H7 (cell line): ENCODE data around the gene AKAP8L. TPM values are rescaled to one million over a fixed set of nuclear protein-coding genes. Genes with fewer than 3 reads are reported as not detected.
"Not testable (repeated sequence)": the region's sequence is repeated elsewhere in the genome, so short reads cannot be mapped to it uniquely, and the experiment has no call there.

Experiments
- DNase-seq: peaks from one replicate; pipeline ENCODE4 v3.0.0; 2012
- H3K27me3 ChIP-seq: 2 replicates; pipeline ENCODE4 v1.6.0; 2011; ENCODE audit warnings: mild to moderate bottlenecking, low read length; ENCODE audit not compliant: control insufficient read depth, insufficient read depth
- H3K36me3 ChIP-seq: replicated peaks from 2 replicates; pipeline ENCODE4 v1.5.1; 2011; ENCODE audit warnings: low read length; ENCODE audit not compliant: control insufficient read depth, insufficient read depth
- H3K4me3 ChIP-seq: 2 replicates; pipeline ENCODE4 v1.5.1; 2011; ENCODE audit warnings: low read depth, mild to moderate bottlenecking, control low read depth, low read length, moderate library complexity; ENCODE audit not compliant: insufficient read depth
- total RNA-seq: library from RNA; depleted of rRNA; stranded (reverse); fragments of >200 nt; shearing (Covaris generic); gene quantifications from 2 replicates; pipeline ENCODE4 v1.2.3, GENCODE V29; 2014

Gene AKAP8L
- total RNA-seq, 1 experiment from 2014 or later: 115 TPM

DNA sequence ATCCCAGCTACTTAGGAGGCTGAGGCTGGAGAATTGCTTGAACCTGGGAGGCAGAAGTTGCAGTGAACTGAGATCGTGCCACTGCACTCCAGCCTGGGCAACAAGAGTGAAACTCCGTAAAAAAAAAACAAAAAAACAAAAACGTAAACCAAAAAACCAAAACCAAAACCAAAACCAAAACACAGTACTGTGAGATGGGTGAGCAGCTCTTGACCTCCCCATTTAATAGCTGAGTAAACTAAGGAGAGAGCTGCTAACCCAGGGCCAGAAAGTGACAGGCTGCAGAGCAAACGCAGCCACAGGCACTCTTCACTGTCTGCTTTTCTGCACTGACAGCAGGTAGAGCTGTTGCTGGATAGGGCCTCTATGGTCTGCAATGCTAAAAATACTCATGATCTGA is 58.8 kb downstream of the AKAP8L start:
- H3K36me3 ChIP-seq: peaks cover 39% of the 10 kb centered on the region
- not testable (repeated sequence) for H3K4me3 ChIP-seq, H3K27me3 ChIP-seq, DNase-seq

DNA sequence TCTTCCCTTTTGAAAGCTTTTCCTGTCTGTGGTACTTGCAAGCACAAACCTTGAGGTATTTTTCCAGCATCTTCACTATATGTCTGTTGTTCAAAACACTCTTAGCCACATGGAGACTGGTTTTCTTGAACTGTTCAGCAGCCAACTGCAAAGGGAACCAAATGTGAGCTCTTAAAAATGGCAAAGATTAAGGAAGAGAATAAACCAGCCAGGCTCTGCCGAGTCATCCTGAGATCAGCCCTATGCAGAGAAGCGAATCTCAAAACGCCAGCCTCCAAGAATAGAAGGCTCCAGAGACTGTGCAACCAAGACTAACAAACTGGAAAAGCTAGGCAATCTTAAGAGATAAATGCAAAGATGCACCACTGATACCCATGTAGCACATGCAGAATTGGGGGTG is 59.9 kb downstream of the AKAP8L start:
- H3K36me3 ChIP-seq: peaks cover 42% of the 10 kb centered on the region
- peak; percentile 8 for DNase-seq
- no peaks in the 10 kb centered on the region for H3K27me3 ChIP-seq
- no peak overlapping the region for H3K4me3 ChIP-seq

DNA sequence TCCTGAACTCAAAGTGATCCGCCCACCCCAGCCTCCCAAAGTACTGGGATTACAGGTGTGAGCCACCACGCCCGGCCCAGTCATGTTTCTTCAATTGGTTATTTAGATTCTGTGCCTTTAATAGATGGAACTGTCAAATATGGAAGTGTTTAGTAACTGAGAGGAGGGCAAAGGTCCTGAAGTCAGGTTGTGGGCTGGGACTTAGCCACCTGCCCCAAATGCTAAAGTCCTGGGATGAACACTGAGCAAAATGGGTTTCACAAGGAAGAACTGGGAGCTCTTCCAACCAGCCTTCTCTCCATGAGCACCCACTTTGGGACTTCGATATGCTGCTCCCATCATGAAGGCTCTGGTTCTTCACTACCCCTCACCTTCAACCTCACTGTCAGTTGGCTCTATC is 60.9 kb downstream of the AKAP8L start:
- DNase-seq: peak; percentile 7
- Histone ChIP-seq H3K36me3 (peaks cover 42% of the 10 kb centered on the region), H3K27me3 (no peaks in the 10 kb centered on the region), H3K4me3 (no peak overlapping the region)

DNA sequence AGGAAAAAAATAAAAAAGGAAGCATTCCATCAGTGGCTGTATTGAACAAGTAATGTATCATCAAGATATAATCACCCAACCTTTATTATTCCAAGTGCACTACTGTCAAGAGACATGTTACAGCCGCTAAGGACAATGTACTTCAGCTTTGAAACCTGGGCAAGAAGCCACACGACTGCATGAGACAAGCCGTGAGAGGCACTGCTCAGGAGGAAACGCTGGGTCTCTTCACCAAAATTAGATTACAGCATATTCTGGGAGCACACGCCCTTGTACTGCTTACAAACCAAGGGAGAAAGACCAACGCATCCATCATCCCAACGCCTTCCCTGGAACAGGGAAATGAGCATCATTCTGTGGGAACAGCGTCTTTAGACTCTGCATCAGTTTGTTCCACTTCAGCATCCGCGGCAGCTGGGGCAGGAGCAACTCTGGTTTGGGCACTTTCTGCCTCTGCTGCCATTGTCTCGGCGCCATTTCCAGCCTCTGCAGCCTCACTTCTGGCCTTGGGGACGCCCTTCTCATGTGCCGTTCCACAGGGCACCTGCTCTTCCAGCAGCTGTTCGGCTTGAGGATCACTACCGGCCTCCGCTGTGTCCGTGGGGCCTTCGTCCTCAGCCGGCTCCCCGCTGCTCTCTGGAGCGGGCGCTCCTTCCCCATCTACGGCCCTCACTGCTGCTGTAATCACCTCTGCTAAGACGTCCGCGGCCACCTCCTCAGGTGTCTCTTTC is 64.1 kb downstream of the AKAP8L start:
- peak; percentile 33 for DNase-seq
- H3K4me3 ChIP-seq: no peak overlapping the region

DNA sequence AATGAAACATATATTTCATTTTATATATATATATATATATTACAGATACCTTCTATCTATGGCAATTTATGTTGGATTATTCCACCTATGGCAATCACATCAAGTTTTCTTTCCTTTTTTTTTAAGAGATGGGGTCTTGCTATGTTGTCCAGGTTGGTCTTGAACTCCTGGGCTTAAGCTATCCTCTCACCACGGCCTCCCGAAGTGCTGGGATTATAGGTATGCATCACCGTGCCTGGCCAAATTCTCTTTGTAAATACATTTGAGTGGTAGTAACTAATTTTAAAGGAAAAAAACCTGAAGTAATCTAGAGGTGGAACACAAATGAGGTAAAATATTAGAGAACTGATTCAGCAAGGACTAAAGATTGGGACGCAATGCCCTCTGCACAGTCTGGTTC is 64.9 kb downstream of the AKAP8L start:
- H3K36me3 ChIP-seq: peaks cover 19% of the 10 kb centered on the region
- H3K4me3 ChIP-seq: no peak overlapping the region
- no peaks in the 10 kb centered on the region for H3K27me3 ChIP-seq
- DNase-seq: no peak

More for the DNA sequence above, 64.1 kb downstream of the AKAP8L start:
- H3K36me3 ChIP-seq: peaks cover 23% of the 10 kb centered on the region
- H3K27me3 ChIP-seq: no peaks in the 10 kb centered on the region

DNA sequence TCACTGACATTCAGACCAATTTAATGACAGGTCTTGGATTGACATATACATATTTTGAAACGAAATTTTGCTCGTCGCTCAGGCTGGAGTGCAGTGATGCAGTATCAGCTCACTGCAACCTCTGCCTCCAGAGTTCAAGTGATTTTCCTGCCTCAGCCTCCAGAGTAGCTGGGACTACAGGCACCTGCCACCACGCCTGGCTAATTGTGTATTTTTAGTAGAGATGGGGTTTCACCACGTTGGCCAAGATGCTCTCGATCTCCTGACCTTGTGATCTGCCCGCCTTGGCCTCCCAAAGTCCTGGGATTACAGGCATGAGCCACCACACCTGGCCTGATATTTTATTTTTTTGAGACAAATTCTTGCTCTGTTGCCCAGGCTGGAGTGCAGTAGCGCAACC is 66.3 kb downstream of the AKAP8L start:
- DNase-seq, H3K4me3 ChIP-seq, H3K27me3 ChIP-seq: not testable (repeated sequence)
- H3K36me3 ChIP-seq: peaks cover 10% of the 10 kb centered on the region

DNA sequence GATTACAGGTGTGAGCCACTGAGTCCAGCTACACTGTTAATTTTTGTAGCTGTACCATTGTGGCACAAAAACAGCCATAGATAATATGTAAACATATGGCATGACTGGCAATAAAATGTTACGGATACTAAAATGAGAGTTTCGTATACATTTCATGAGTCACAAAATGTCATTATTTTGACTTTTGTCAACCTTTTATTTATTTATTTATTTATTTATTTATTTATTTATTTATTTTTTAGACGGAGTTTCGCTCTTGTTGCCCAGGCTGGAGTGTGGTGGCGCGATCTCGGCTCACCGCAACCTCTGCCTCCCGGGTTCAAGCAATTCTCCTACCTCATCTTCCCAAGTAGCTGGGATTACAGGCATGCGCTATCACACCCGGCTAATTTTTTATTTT is 77.5 kb downstream of the AKAP8L start:
- not testable (repeated sequence) for H3K27me3 ChIP-seq, DNase-seq, H3K4me3 ChIP-seq, H3K36me3 ChIP-seq

DNA sequence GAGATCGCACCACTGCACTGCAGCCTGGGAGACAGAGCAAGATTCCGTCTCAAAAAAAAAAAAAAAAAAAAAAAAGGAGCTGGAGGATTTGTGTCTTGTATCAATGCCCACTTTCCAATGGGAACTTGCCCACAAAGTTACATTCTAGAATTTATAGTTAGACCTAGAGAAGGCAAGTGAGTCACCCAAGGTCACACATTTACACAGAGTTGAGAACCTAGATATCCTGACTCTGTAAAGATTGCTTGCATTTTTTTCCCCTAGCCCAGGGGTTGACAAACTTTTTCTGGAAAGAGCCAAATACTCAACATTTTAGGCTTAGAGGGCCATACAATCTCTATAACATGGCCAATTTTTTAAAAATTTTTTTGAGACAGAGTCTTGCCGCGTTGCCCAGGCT is 78.7 kb downstream of the AKAP8L start:
- DNase-seq: no peak
- Histone ChIP-seq H3K4me3 (no peak overlapping the region), H3K36me3 (no peaks in the 10 kb centered on the region; the same call in 1 of the 2 replicates), H3K27me3 (no peaks in the 10 kb centered on the region)

DNA sequence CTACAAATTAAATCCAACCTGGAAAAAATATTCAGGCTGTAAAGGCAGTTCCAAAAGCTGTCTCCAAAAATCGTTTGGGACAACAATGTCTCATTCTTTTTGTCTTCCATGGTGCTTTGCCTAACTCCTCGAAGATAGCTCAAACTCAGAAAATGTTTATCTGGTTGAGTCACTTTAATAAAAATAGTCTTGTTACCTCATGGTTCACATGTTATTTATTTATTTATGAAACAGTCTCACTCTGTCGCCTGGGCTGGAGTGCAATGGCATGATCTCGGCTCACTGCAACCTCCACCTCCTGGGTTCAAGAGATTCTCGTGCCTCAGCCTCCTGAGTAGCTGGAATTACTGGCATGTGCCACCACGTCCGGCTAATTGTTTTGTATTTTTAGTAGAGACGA is 81.6 kb downstream of the AKAP8L start:
- Histone ChIP-seq H3K27me3 (no peaks in the 10 kb centered on the region), H3K4me3 (no peak overlapping the region), H3K36me3 (no peaks in the 10 kb centered on the region)
- DNase-seq: no peak

DNA sequence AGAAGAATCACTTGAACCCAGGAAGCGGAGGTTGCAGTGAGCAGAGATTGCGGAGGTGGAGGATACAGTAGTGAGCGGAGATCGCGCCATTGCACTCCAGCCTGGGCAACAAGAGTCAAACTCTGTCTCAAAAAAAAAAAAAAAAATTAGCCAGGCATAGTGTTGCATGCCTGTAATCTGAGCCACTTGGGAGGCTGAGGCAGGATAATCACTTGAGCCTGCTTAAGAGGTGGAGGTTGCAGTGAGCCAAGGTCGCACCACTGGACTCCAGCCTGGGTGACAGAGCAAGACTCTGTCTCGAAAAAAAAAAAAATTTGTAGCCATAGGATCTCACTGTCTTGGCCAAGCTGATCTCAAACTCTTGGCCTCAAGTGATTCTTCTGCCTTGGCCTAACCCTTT is 82.8 kb downstream of the AKAP8L start:
- not testable (repeated sequence) for H3K4me3 ChIP-seq, DNase-seq, H3K36me3 ChIP-seq, H3K27me3 ChIP-seq

DNA sequence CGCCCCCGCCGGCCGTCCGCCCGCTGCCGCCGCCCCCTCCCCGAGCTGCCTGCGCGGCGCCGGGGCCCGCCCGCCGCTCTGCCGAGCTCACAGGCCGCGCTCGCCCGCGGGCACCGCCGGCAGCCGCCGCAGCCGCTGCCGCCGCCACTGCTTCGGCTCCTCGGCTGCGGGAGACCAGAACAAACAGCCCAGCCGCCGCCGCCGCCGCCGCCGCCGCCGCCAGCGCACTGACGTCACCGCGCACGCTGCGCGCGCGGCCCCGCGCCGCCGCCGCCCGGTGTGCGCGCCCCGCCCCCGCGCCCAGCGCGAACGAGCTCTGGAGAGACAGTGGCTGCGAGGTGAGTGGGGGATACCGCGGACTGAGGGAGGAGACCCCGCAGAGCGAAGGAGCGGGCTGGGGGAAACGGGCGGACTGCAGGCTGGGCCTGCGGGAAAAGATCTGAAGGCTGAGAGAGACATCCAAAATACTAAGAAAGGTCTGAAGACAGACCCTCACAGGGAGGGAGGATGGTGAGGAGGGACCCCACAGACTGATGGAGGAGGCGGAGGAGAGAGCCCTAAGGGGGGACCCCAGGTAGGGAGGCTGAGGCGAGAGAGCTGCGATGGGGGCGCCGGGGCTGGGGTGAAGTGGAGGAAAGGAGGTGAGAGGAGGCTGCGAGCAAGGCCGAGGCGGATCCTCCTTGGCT is 86.3 kb downstream of the AKAP8L start, which contains the start of gene BRD4:
BRD4 (minus strand) TSS at position 229 of the 686 bp plus-strand sequence. CDS start 59,440 bp downstream, outside the sequence.
- DNase-seq: peak; percentile 98
- H3K27me3 ChIP-seq: no peaks in the 10 kb centered on the region
- peak within 1 kb of the TSS; percentile 97 for H3K4me3 ChIP-seq
- H3K36me3 ChIP-seq: no peaks in the 10 kb centered on the region

DNA sequence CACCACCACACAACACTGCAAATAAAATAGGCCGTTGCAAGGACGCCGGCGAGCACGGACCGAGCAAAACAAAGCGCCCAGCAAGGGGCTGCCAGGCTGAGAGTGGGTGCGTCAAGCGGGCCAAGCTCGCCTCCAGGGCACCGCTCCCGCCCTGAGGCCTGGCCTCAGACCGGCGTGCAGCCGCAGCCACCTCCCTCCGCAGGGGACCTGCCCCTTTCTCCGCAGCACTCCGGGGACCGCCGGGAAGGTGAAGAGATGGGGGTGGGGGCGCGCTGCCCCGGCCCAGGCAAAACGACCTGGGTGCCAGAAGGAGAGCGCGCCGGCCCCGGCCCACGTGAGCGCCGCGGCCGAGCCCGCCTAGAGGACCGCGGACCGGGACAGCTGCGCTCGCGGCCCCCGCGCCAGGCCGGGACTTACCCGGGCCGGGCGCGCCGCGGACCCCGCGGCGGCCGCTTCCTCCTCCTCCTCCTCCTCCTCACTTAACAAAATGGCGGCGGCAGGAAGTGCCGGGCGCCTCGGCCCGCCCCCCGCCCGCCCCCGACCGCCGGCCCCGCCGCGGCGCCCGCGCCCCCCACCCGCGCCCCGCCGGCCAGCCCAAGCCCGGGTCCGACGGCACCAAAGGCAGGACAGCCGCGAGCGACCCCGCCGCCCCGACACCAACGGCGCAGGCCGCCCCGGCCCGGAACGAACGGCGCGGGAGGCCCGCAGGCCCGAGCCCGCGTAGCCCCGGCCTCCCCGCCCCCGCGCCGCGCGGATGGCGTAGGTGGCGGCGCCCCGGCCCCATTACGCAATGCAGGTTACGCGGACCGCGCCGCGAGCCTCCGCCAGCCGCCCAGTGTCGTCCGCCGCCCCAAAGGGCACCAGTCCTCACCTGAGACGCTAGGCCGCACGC is 87.1 kb downstream of the AKAP8L start:
- Histone ChIP-seq H3K27me3 (no peaks in the 10 kb centered on the region), H3K36me3 (no peaks in the 10 kb centered on the region), H3K4me3 (peak overlapping the region; percentile 97)
- DNase-seq: peak; percentile 93

DNA sequence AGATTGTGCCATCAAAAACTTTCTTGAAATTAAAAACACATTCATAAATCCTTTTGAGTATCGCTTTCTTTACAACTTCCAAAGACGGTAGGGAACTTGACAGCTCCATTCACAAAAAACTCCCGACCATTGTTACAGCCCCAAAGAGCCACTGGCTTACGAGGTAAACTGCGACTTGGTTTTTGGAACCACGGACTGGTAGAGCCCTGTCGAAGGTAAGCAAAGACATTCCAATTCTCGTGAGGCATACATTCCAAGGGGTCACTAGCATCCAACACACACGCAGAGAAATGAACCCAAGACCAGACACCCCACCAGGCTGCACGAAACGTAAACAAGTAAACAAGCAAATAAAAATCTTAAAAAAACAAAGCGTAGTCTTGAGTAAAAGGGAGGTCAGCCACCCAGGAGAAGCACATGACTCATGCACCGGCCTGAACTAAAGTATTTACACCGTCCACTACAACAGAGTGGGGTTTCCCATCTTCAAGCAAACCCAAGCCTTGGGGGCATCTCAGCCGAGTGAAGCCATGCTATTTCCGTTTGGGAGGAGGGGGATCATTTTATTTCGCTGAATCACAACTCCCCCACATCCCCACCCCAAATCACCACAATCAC is 87.9 kb downstream of the AKAP8L start:
- H3K27me3 ChIP-seq: no peaks in the 10 kb centered on the region
- no peak for DNase-seq
- H3K4me3 ChIP-seq: peak overlapping the region; percentile 97
- H3K36me3 ChIP-seq: no peaks in the 10 kb centered on the region
